ENCODE data around the gene MKNK1. TPM values are rescaled to one million over a fixed set of nuclear protein-coding genes. Genes with fewer than 3 reads are reported as not detected.

Gene MKNK1
- total and polyA plus RNA-seq, 2 of the 8 experiments (the other 6 are each of a cell fraction or from before 2014, with no cell fraction given), result 13.9 to 21.5 TPM

DNA sequence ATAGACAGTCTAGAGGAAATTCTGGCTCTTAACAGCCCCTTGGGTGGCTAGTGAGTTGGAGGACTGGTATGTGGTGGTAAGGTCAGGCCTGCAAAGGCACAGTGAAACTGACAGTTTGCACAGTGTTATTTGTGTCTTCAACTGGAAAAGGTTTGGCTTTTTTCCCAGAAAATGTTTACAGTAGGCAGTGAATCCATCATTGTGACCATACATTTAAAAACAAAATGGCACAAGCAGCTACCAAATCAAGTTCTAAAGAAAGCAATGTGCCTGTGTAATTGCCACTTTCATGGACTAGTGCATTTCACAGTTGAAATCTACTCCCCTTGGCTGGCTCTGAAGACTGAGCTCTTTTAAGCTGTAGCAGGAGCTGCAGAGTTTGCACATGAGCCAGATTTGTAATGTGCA lies 39.3 kb upstream of the MKNK1 start:
- Histone ChIP-seq H3K4me1 (replicated peaks in 1 of 4; ENCODE audit: control insufficient read depth in 3 of 4, insufficient read depth in 4 of 4, low read length in 3 of 4) (no peaks in the 10 kb centered on the region), H2AK5ac (ENCODE audit: low read depth, low read length) (no peak overlapping the region), H3K56ac (replicated peaks; ENCODE audit: insufficient read length, low read depth, low read length) (no peak overlapping the region), H3K9ac (replicated peaks in 1 of 4; ENCODE audit: extremely low read depth in 1 of 4, low read depth in 3 of 4, low read length in 3 of 4) (no peak overlapping the region), H3K36me3 (ENCODE audit: control insufficient read depth in 2 of 4, insufficient read depth in 4 of 4, low read length in 3 of 4) (peaks cover 0 to 6% (median 1%) of the 10 kb centered on the region in 4 experiments; a peak in 3 of 8 replicates), H2AFZ (ENCODE audit: low read length) (no peak overlapping the region), H4K5ac (ENCODE audit: insufficient read length, low read depth, low read length) (no peak overlapping the region), H2BK15ac (ENCODE audit: low read length) (no peak overlapping the region), H3K9me3 (ENCODE audit: insufficient read depth in 2 of 2, low read depth in 1 of 2, low read length in 1 of 2) (no peaks in the 10 kb centered on the region), H4K20me1 (replicated peaks in 1 of 2; ENCODE audit: control insufficient read depth in 1 of 2, insufficient read depth in 2 of 2, low read length in 2 of 2) (no peaks in the 10 kb centered on the region), H3K23ac (ENCODE audit: insufficient read length) (no peak overlapping the region), H3K79me1 (ENCODE audit: low read depth, low read length) (no peaks in the 10 kb centered on the region), H2BK5ac (ENCODE audit: low read depth, low read length) (no peak overlapping the region), H3K4ac (replicated peaks; ENCODE audit: insufficient read length, low read depth, low read length) (no peak overlapping the region), H3K27ac (ENCODE audit: low read depth, low read length) (no peak overlapping the region), H3K14ac (ENCODE audit: insufficient read length) (no peak overlapping the region), H3K23me2 (ENCODE audit: low read depth, low read length) (no peaks in the 10 kb centered on the region), H4K91ac (replicated peaks; ENCODE audit: insufficient read length, low read length) (no peak overlapping the region), H2BK120ac (replicated peaks; ENCODE audit: low read depth, low read length) (no peak overlapping the region), H3K27me3 (replicated peaks in 1 of 4; ENCODE audit: control insufficient read depth in 3 of 4, extremely low read depth in 1 of 4, insufficient read depth in 3 of 4, low read length in 3 of 4) (no peaks in the 10 kb centered on the region), H3K4me2 (ENCODE audit: insufficient read depth in 1 of 2, low read depth in 2 of 2, low read length in 2 of 2) (no peak overlapping the region), H3K4me3 (ENCODE audit: extremely low read depth in 1 of 4, insufficient read depth in 2 of 4, low read depth in 3 of 4, low read length in 4 of 4) (no peak overlapping the region), H2BK12ac (ENCODE audit: low read depth, low read length) (no peak overlapping the region), H3K18ac (ENCODE audit: extremely low read depth, low read length) (no peak overlapping the region), H3K79me2 (ENCODE audit: control insufficient read depth in 1 of 2, insufficient read depth in 2 of 2, low read length in 2 of 2) (no peaks in the 10 kb centered on the region), H2BK20ac (ENCODE audit: low read length) (no peak overlapping the region), H4K8ac (ENCODE audit: extremely low read depth, insufficient read depth, low read length) (no peak overlapping the region)
- no peak for FAIRE-seq
- TF ChIP-seq CHD2 (IDR thresholded peaks at IDR 0.05; ENCODE audit: low read length) (no peak), FOSL1 (IDR thresholded peaks at IDR 0.05; ENCODE audit: insufficient read depth, low read depth, low read length) (no peak), SRF (IDR thresholded peaks at IDR 0.05; ENCODE audit: low read depth, low read length) (no peak), CBX5 (IDR thresholded peaks at IDR 0.05; ENCODE audit: low read depth, low read length) (no peak), HDAC2 (IDR thresholded peaks at IDR 0.05; ENCODE audit: borderline replicate concordance in 1 of 2, low read depth in 2 of 2, low read length in 2 of 2) (no peak), SUZ12 (IDR thresholded peaks at IDR 0.05; ENCODE audit: low read length) (no peak), SP2 (IDR thresholded peaks at IDR 0.05; ENCODE audit: low read length) (no peak), KDM4A (IDR thresholded peaks at IDR 0.05; ENCODE audit: low read depth, low read length, severe bottlenecking) (no peak)
- TF ChIP-seq, protein P1, sequence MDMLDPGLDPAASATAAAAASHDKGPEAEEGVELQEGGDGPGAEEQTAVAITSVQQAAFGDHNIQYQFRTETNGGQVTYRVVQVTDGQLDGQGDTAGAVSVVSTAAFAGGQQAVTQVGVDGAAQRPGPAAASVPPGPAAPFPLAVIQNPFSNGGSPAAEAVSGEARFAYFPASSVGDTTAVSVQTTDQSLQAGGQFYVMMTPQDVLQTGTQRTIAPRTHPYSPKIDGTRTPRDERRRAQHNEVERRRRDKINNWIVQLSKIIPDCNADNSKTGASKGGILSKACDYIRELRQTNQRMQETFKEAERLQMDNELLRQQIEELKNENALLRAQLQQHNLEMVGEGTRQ (IDR thresholded peaks at IDR 0.05; ENCODE audit: low read length), result no peak
- DNase-seq (ENCODE audit: low read depth in 1 of 2, low spot score in 2 of 2), result no peak
- ChIA-PET CTCF (ENCODE audit: partially characterized antibody) (interaction anchor here (0.8 to 1.5 kb wide), 3 partner anchors 21 to 94 kb away, joined by 4 read pairs; partner anchors contain the start of gene MKNK1), POLR2A (ENCODE audit: partially characterized antibody) (interaction anchor here (1.1 to 2.6 kb wide), 2 partner anchors 9 kb away, joined by 3 to 10 read pairs; no protein-coding TSS in a partner anchor)

Measured in H1 (cell line).